ENCODE results near the gene COP1.

The COP1 gene

DNA sequence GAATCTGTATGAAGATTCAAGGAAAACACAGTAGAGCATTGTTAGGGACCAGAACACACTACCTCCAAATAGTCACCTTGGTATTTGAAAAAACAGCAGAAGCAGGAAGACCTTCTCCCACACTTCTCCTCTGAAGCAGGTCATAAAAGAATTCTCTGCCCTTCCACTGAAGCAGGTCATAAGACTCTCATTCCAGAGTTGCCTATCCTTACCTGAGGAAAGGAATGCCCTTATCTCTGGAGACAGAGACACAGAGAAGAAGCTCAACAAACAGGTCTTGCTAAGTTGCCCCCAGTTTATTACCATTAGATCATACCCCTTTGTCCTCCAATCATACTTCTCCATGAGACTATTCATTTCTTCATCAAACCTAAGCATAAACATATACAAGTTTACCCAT lies 237.9 kb downstream of the COP1 start:
- peaks cover 13% of the 10 kb centered on the region for H3K4me1 ChIP-seq (ENCODE audit: control insufficient read depth, insufficient read depth, low read length)
- no peak overlapping the region for H3K27ac ChIP-seq (ENCODE audit: low read depth, low read length)
- H3K27me3 ChIP-seq (ENCODE audit: control insufficient read depth, insufficient read depth, low read length) = no peaks in the 10 kb centered on the region
- no peaks in the 10 kb centered on the region for H3K9me3 ChIP-seq (ENCODE audit: control insufficient read depth, insufficient read depth, low read depth, low read length)
- H3K9ac ChIP-seq (ENCODE audit: low read length) = no peak overlapping the region
- peaks cover 6% of the 10 kb centered on the region; the same call in 1 of the 2 replicates for H3K36me3 ChIP-seq (ENCODE audit: control insufficient read depth, insufficient read depth, low read length)
- H3K4me3 ChIP-seq (ENCODE audit: low read depth, low read length) = no peak overlapping the region

DNA sequence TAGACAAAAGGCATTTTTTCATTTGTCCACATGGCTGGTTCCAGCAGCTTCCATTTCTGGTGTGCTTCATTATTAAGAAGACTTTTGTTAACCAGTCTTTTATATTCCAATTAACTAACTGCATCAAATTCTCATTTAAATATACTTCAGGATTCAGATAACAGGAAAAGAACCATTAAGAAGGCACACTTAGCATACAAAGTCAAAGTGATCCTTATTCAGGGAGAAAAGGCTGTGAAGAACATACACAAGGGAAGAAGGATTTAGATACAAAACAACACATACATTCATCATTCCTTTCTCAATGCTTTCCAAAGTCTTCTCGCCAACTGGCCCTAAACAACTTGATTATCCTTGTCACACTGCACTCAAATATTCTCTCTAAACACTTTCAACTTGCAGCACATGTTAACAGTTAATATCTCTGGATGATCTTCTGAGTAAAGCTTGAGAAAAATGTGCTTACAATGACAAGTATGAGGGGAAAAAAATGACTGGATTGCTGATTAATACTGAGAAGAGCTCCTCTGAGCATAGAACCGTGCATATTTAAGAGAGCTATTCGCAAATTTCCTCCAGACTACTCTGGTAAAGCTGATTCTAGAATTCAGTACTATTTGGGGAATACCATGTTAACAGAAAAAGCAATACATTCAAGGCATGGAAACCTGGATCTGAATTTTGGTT lies 238.5 kb downstream of the COP1 start:
- H3K9ac ChIP-seq (ENCODE audit: low read length) = no peak overlapping the region
- no peak overlapping the region for H3K4me3 ChIP-seq (ENCODE audit: low read depth, low read length)
- H3K27ac ChIP-seq (ENCODE audit: low read depth, low read length) = no peak overlapping the region
- no peaks in the 10 kb centered on the region for H3K27me3 ChIP-seq (ENCODE audit: control insufficient read depth, insufficient read depth, low read length)
- peaks cover 6% of the 10 kb centered on the region; the same call in 1 of the 2 replicates for H3K36me3 ChIP-seq (ENCODE audit: control insufficient read depth, insufficient read depth, low read length)
- H3K9me3 ChIP-seq (ENCODE audit: control insufficient read depth, insufficient read depth, low read depth, low read length) = no peaks in the 10 kb centered on the region
- peaks cover 13% of the 10 kb centered on the region for H3K4me1 ChIP-seq (ENCODE audit: control insufficient read depth, insufficient read depth, low read length)

GRCh38 chr1:175963740-175964139 lies 243.3 kb downstream of the COP1 start:
- H3K4me1 ChIP-seq (ENCODE audit: control insufficient read depth, insufficient read depth, low read length) = peaks cover 9% of the 10 kb centered on the region; the same call in 1 of the 2 replicates
- H3K36me3 ChIP-seq (ENCODE audit: control insufficient read depth, insufficient read depth, low read length) = peaks cover 2% of the 10 kb centered on the region; the same call in 1 of the 2 replicates
- no peak overlapping the region for H3K9ac ChIP-seq (ENCODE audit: low read length)
- no peaks in the 10 kb centered on the region for H3K27me3 ChIP-seq (ENCODE audit: control insufficient read depth, insufficient read depth, low read length)
- no peaks in the 10 kb centered on the region for H3K9me3 ChIP-seq (ENCODE audit: control insufficient read depth, insufficient read depth, low read depth, low read length)
- no peak overlapping the region for H3K4me3 ChIP-seq (ENCODE audit: low read depth, low read length)
- H3K27ac ChIP-seq (ENCODE audit: low read depth, low read length) = no peak overlapping the region

GRCh38 chr1:175960169-175960568 lies 246.9 kb downstream of the COP1 start:
- Histone ChIP-seq H3K27ac (ENCODE audit: low read depth, low read length) (no peak overlapping the region), H3K36me3 (ENCODE audit: control insufficient read depth, insufficient read depth, low read length) (0 out of 2 replicates have a peak, but pooled peaks cover 2% of the 10 kb centered on the region), H3K4me3 (ENCODE audit: low read depth, low read length) (no peak overlapping the region), H3K9me3 (ENCODE audit: control insufficient read depth, insufficient read depth, low read depth, low read length) (no peaks in the 10 kb centered on the region), H3K27me3 (ENCODE audit: control insufficient read depth, insufficient read depth, low read length) (no peaks in the 10 kb centered on the region), H3K9ac (ENCODE audit: low read length) (no peak overlapping the region), H3K4me1 (ENCODE audit: control insufficient read depth, insufficient read depth, low read length) (0 out of 2 replicates have a peak, but pooled peaks cover 4% of the 10 kb centered on the region)

DNA sequence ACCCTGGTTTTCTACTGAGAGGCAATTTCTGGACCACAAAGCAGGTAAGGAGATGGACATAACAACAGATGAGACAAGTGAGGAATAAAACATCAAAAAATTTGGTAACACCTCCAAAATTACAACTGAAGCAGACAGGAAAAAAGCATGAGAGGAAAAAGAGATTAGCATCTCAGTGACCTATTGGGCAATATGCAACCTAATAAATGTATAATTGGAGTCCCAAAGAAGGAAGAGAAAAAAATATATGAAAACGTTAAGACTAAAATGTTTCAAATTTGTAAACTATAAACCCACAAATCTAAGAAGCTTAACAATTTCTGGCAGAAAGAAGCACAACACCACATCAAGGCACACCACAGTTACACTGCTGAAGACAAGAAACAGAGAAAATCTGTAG lies 255.5 kb downstream of the COP1 start:
- H3K36me3 ChIP-seq (ENCODE audit: control insufficient read depth, insufficient read depth, low read length) = no peaks in the 10 kb centered on the region
- H3K27ac ChIP-seq (ENCODE audit: low read depth, low read length) = no peak overlapping the region

GRCh38 chr1:175947771-175948170 lies 259.3 kb downstream of the COP1 start:
- Histone ChIP-seq H3K27ac (ENCODE audit: low read depth, low read length) (no peak overlapping the region), H3K4me3 (ENCODE audit: low read depth, low read length) (no peak overlapping the region), H3K27me3 (ENCODE audit: control insufficient read depth, insufficient read depth, low read length) (no peaks in the 10 kb centered on the region), H3K4me1 (ENCODE audit: control insufficient read depth, insufficient read depth, low read length) (no peaks in the 10 kb centered on the region), H3K9me3 (ENCODE audit: control insufficient read depth, insufficient read depth, low read depth, low read length) (0 out of 2 replicates have a peak, but pooled peaks cover 2% of the 10 kb centered on the region), H3K9ac (ENCODE audit: low read length) (no peak overlapping the region), H3K36me3 (ENCODE audit: control insufficient read depth, insufficient read depth, low read length) (peaks cover 6% of the 10 kb centered on the region; the same call in 1 of the 2 replicates)

More for the DNA sequence above, 255.5 kb downstream of the COP1 start:
- Histone ChIP-seq H3K9ac (ENCODE audit: low read length) (no peak overlapping the region), H3K4me3 (ENCODE audit: low read depth, low read length) (no peak overlapping the region), H3K4me1 (ENCODE audit: control insufficient read depth, insufficient read depth, low read length) (no peaks in the 10 kb centered on the region), H3K27me3 (ENCODE audit: control insufficient read depth, insufficient read depth, low read length) (no peaks in the 10 kb centered on the region), H3K9me3 (ENCODE audit: control insufficient read depth, insufficient read depth, low read depth, low read length) (0 out of 2 replicates have a peak, but pooled peaks cover 2% of the 10 kb centered on the region)

GRCh38 chr1:175944591-175944990 lies 262.5 kb downstream of the COP1 start:
- peaks cover 10% of the 10 kb centered on the region for H3K36me3 ChIP-seq (ENCODE audit: control insufficient read depth, insufficient read depth, low read length)
- H3K4me1 ChIP-seq (ENCODE audit: control insufficient read depth, insufficient read depth, low read length) = no peaks in the 10 kb centered on the region

GRCh38 chr1:175941164-175941563 lies 265.9 kb downstream of the COP1 start:
- no peak overlapping the region for H3K27ac ChIP-seq (ENCODE audit: low read depth, low read length)
- H3K9me3 ChIP-seq (ENCODE audit: control insufficient read depth, insufficient read depth, low read depth, low read length) = no peaks in the 10 kb centered on the region
- peaks cover 10% of the 10 kb centered on the region for H3K36me3 ChIP-seq (ENCODE audit: control insufficient read depth, insufficient read depth, low read length)
- H3K4me3 ChIP-seq (ENCODE audit: low read depth, low read length) = no peak overlapping the region
- no peak overlapping the region for H3K9ac ChIP-seq (ENCODE audit: low read length)
- peaks cover 9% of the 10 kb centered on the region for H3K4me1 ChIP-seq (ENCODE audit: control insufficient read depth, insufficient read depth, low read length)
- no peaks in the 10 kb centered on the region for H3K27me3 ChIP-seq (ENCODE audit: control insufficient read depth, insufficient read depth, low read length)

More at GRCh38 chr1:175944591-175944990, 262.5 kb downstream of the COP1 start:
- Histone ChIP-seq H3K27me3 (ENCODE audit: control insufficient read depth, insufficient read depth, low read length) (no peaks in the 10 kb centered on the region), H3K27ac (ENCODE audit: low read depth, low read length) (no peak overlapping the region), H3K4me3 (ENCODE audit: low read depth, low read length) (no peak overlapping the region), H3K9ac (ENCODE audit: low read length) (no peak overlapping the region), H3K9me3 (ENCODE audit: control insufficient read depth, insufficient read depth, low read depth, low read length) (no peaks in the 10 kb centered on the region)

- H3K27me3 ChIP-seq (ENCODE audit: control insufficient read depth, insufficient read depth, low read length) = no peaks in the 10 kb centered on the region
- no peak overlapping the region; the same call in 1 of the 2 replicates for H3K27ac ChIP-seq (ENCODE audit: low read depth, low read length)
- H3K4me3 ChIP-seq (ENCODE audit: low read depth, low read length) = no peak overlapping the region; the same call in 1 of the 2 replicates
- H3K36me3 ChIP-seq (ENCODE audit: control insufficient read depth, insufficient read depth, low read length) = peaks cover 6% of the 10 kb centered on the region
- no peaks in the 10 kb centered on the region for H3K9me3 ChIP-seq (ENCODE audit: control insufficient read depth, insufficient read depth, low read depth, low read length)
- H3K9ac ChIP-seq (ENCODE audit: low read length) = no peak overlapping the region
- H3K4me1 ChIP-seq (ENCODE audit: control insufficient read depth, insufficient read depth, low read length) = peaks cover 24% of the 10 kb centered on the region
These were observed 270.4 kb downstream of the COP1 start for GRCh38 chr1:175936736-175937135.

GRCh38 chr1:175935566-175936115 lies 271.4 kb downstream of the COP1 start:
- no peak overlapping the region for H3K9ac ChIP-seq (ENCODE audit: low read length)
- no peaks in the 10 kb centered on the region for H3K27me3 ChIP-seq (ENCODE audit: control insufficient read depth, insufficient read depth, low read length)
- peaks cover 24% of the 10 kb centered on the region for H3K4me1 ChIP-seq (ENCODE audit: control insufficient read depth, insufficient read depth, low read length)
- no peak overlapping the region for H3K27ac ChIP-seq (ENCODE audit: low read depth, low read length)
- no peaks in the 10 kb centered on the region for H3K9me3 ChIP-seq (ENCODE audit: control insufficient read depth, insufficient read depth, low read depth, low read length)
- H3K4me3 ChIP-seq (ENCODE audit: low read depth, low read length) = no peak overlapping the region
- peaks cover 6% of the 10 kb centered on the region for H3K36me3 ChIP-seq (ENCODE audit: control insufficient read depth, insufficient read depth, low read length)

- H3K9ac ChIP-seq (ENCODE audit: low read length) = no peak overlapping the region
- H3K4me3 ChIP-seq (ENCODE audit: low read depth, low read length) = no peak overlapping the region
- no peaks in the 10 kb centered on the region for H3K27me3 ChIP-seq (ENCODE audit: control insufficient read depth, insufficient read depth, low read length)
- no peak overlapping the region for H3K27ac ChIP-seq (ENCODE audit: low read depth, low read length)
- peaks cover 6% of the 10 kb centered on the region for H3K36me3 ChIP-seq (ENCODE audit: control insufficient read depth, insufficient read depth, low read length)
- no peaks in the 10 kb centered on the region for H3K9me3 ChIP-seq (ENCODE audit: control insufficient read depth, insufficient read depth, low read depth, low read length)
- H3K4me1 ChIP-seq (ENCODE audit: control insufficient read depth, insufficient read depth, low read length) = peaks cover 24% of the 10 kb centered on the region
These were observed 271.9 kb downstream of the COP1 start for GRCh38 chr1:175935166-175935565.
